Heart left ventricle (tissue), 16 donors: Measurements from ENCODE around the gene EFCAB5. TPM values are rescaled to one million over a fixed set of nuclear protein-coding genes. Genes with fewer than 3 reads are reported as not detected.
A peak's percentile ranks its signal among the peaks of the same experiment; 100 is the strongest.

Source experiments
- ATAC-seq, 4 donors: fragments of 200-7000 bp; cut with Tn5 transposase; one replicate each; pipeline ENCODE4 v1.9.1; 2020 to 2022; ENCODE audit warnings: moderate library complexity in 4 of 4, mild to moderate bottlenecking in 3 of 4, moderate number of reproducible peaks in 1 of 4
- DNase-seq, 5 donors: peaks; one replicate each; pipeline ENCODE4 v3.0.0-alpha.2; 2020
- H3K27ac ChIP-seq, 12 donors: fragments of 200-600 bp; sonication (generic) in 4 of 12; one replicate each; pipeline versions ENCODE4 v1.5.0 to v1.8.0; 2016 to 2022; ENCODE audit warnings: mild to moderate bottlenecking in 2 of 12
- H3K27me3 ChIP-seq, 9 donors: fragments of 200-600 bp; sonication (generic) in 2 of 9; one replicate each; pipeline versions ENCODE4 v1.5.1 to v1.8.0; 2016 to 2022; ENCODE audit warnings: mild to moderate bottlenecking in 3 of 9
- H3K36me3 ChIP-seq, 9 donors: fragments of 200-600 bp; sonication (generic) in 2 of 9; one replicate each; pipeline versions ENCODE4 v1.5.0 to v1.8.0; 2018 to 2022; ENCODE audit warnings: mild to moderate bottlenecking in 2 of 9
- H3K4me1 ChIP-seq, 12 donors: fragments of 200-600 bp; sonication (generic) in 4 of 12; one replicate each; pipeline versions ENCODE4 v1.5.0 to v1.8.0; 2016 to 2022; ENCODE audit warnings: mild to moderate bottlenecking in 3 of 12
- H3K4me3 ChIP-seq, 12 donors: fragments of 200-600 bp; sonication (generic) in 4 of 12; one replicate each; pipeline versions ENCODE4 v1.5.0 to v1.8.0; 2017 to 2022; ENCODE audit warnings: mild to moderate bottlenecking in 9 of 12, moderate library complexity in 4 of 12
- H3K9me3 ChIP-seq, 12 donors: fragments of 200-600 bp; sonication (generic) in 4 of 12; one replicate each; pipeline versions ENCODE4 v1.5.0 to v1.8.0; 2016 to 2022; ENCODE audit warnings: mild to moderate bottlenecking in 1 of 12
- POLR2A ChIP-seq, 2 donors: fragments of 450-650 bp; IDR thresholded peaks; one replicate each; pipeline ENCODE4 v1.6.1; 2017; ENCODE audit warnings: antibody characterized with exemption in 2 of 2, mild to moderate bottlenecking in 2 of 2, moderate library complexity in 2 of 2
- WGBS, 4 donors: extraction: QIAGEN DNeasy Blood & Tissue Kit in 2 of 4; methylation state at CpG; one replicate each; pipeline versions ENCODE4 v1.1.5 to v1.1.7; 2013 to 2018; 5-methylcytosine and 5-hydroxymethylcytosine counted together
- intact Hi-C, 10 donors: fragments of 100-400 bp; cut with DNase I; formaldehyde crosslinking; loops; one replicate each; pipeline versions ENCODE4 v1.11.1 to v1.14.2; 2022
- polyA plus RNA-seq, 2 donors: library from polyadenylated mRNA; stranded (reverse); fragments of 200-250 nt; gene quantifications; one replicate each; pipeline ENCODE4 v1.2.3, GENCODE V29; 2013
- total RNA-seq, 9 donors: library from RNA; depleted of rRNA in 2 of 9; stranded (reverse); fragments of >200 nt in 2 of 9; fragmentation: NEBNext Ultra II Directional in 3 of 9; extraction: Animal tissue kit (Norgen Biotek cat#: 25700) in 3 of 9; gene quantifications; one replicate each; pipeline versions ENCODE4 v1.1.0 to v1.2.4, GENCODE V29; 2016 to 2023
- TF ChIP-seq, protein P1 (sequence below), 12 donors: fragments of 200-600 bp; sonication (generic) in 4 of 12; IDR thresholded peaks; one replicate each; pipeline versions ENCODE4 v1.5.0 to v1.8.0; 2018 to 2022; ENCODE audit warnings: antibody characterized with exemption in 12 of 12, mild to moderate bottlenecking in 5 of 12
- donor health status: ischemic (EF 13 %, LVEDD 7.1; RV severe dilation, severe dysfunction).
- donor health status: healthy with polysubstance abuse.
- donor health status: DM: no; HTN: yes; CAD: no.
- donor health status: DM: no; HTN: no; CAD: no.
- donor health status: ischemic (EF 25% LVEDD 6.9; RV normal size, moderate dysfunction).
- donor health status: ischemic (EF 25% LVEDD 5.7; RV mildly dilated, moderate dysfunction).
- donor health status: healthy.
- donor health status: DM: yes; HTN: yes; CAD: no.
- donor health status: ischemic (EF 35%, LVEDD 5.7; RV mildly dilated, moderate dysfunction).
- donor health status: nonischemic (EF 11% LVEDD 7.7; RV severe dilation, severe dysfunction).
- donor health status: DM: yes; HTN: yes; CAD: no.
- donor health status: PGD.
- donor health status: ischemic (EF 29% LVEDD 5.4; RV normal size, mild dysfunction).
- donor health status: nonischemic (EF 23%, LVEDD 6.1; RV moderate dilation, normal function).

Gene EFCAB5
- total and polyA plus RNA-seq, 11 donors = 0.01 to 1.2 (median 0.61) TPM; not detected in 6

DNA sequence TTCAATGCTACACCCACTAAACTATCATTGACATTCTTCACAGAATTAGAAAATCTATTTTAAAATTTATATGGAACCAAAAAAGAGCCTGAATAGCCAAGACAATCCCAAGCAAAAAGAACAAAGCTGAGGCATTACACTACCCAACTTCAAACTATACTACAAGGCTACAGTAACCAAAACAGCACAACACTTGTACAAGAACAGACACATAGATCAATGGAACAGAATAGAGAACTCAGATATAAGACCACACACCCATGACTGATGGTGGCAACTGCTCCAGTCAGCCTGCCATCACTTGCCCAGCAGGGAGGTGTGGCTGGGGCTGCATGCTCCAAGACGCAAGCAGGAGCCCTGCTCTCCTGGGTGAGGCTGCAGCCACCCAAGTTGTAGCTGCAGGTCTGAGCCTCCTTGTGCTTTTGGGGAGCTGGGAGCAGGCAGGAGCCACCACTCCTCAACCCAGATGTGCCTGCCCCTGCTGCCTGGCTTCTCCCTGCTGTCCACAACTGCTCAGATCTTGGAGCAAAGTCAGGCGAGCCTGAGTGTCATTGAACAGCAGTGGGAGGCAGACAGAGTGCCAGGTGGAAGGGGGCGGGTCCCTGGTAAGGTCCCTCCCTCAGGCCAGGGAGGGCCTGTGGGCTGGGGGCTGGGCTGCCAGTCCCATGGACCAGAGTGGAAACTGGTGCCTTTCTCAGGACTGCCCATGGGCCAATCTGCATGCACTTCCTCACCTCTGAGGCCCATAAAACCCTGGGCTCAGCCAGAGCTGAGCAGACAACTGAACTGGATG lies 36.2 kb upstream of the EFCAB5 start:
- Histone ChIP-seq H3K36me3 (no peaks in the 10 kb centered on the region), H3K4me1 (peaks cover 0 to 2% (median 0%) of the 10 kb centered on the region in 12 donors), H3K27me3 (no peaks in the 10 kb centered on the region), H3K27ac (no peak overlapping the region), H3K4me3 (no peak overlapping the region), H3K9me3 (peaks cover 0 to 4% (median 0%) of the 10 kb centered on the region in 12 donors)
- ATAC-seq (peak in 1 of 4 donors; percentile 42), DNase-seq (no peak)
- intact Hi-C loops = no loop called here
- WGBS, 4 donors = 90 to 97% (median 96%) methylated on average over 1 to 3 of the region's 3 CpGs
- TF ChIP-seq POLR2A (IDR thresholded peaks at IDR 0.05) = no peak
- TF ChIP-seq, protein P1, sequence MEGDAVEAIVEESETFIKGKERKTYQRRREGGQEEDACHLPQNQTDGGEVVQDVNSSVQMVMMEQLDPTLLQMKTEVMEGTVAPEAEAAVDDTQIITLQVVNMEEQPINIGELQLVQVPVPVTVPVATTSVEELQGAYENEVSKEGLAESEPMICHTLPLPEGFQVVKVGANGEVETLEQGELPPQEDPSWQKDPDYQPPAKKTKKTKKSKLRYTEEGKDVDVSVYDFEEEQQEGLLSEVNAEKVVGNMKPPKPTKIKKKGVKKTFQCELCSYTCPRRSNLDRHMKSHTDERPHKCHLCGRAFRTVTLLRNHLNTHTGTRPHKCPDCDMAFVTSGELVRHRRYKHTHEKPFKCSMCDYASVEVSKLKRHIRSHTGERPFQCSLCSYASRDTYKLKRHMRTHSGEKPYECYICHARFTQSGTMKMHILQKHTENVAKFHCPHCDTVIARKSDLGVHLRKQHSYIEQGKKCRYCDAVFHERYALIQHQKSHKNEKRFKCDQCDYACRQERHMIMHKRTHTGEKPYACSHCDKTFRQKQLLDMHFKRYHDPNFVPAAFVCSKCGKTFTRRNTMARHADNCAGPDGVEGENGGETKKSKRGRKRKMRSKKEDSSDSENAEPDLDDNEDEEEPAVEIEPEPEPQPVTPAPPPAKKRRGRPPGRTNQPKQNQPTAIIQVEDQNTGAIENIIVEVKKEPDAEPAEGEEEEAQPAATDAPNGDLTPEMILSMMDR (IDR thresholded peaks at IDR 0.05) = no peak

DNA sequence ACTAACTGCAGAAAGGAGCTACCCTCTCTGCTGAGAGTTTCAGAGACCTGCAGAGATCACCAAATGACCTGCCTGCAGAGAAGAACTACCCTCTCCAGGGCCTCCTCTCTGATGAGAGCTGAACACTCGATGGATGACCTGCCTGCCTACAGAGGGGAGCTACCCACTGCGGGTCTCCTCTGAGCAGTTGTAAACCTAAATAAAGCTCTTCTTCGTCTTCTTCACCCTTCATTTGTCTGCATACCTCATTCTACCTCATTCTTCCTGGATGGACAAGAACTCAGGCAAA lies 35.6 kb upstream of the EFCAB5 start:
- no peaks in the 10 kb centered on the region for H3K27me3 ChIP-seq
- H3K36me3 ChIP-seq = no peaks in the 10 kb centered on the region
- ATAC-seq (no peak), DNase-seq (no peak)
- no peak overlapping the region for H3K27ac ChIP-seq
- H3K4me3 ChIP-seq = no peak overlapping the region
- TF ChIP-seq, protein P1 (IDR thresholded peaks at IDR 0.05) = no peak
- TF ChIP-seq POLR2A (IDR thresholded peaks at IDR 0.05) = no peak
- WGBS, 4 donors = 95 to 100% (median 97%) methylated on average over 3 of the region's 3 CpGs
- peaks cover 0 to 2% (median 0%) of the 10 kb centered on the region in 12 donors for H3K4me1 ChIP-seq
- intact Hi-C loops = no loop called here
- H3K9me3 ChIP-seq = peaks cover 0 to 4% (median 0%) of the 10 kb centered on the region in 12 donors

DNA sequence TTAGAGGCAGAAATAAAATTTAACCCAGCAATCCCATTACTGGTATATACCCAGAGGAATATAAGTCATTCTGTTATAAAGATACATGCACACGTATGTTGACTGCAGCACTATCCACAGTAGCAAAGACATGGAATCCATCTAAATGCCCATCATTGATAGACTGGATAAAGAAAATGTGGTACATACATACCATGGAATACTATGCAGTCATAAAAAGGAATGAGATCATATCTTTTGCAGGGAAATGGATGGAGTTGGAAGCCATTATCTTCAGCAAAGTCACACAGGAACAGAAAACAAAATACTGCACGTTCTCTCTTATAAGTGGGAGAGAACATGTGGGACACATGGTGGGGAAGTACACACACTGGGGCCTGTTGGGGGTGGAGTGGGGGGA lies 34.5 kb upstream of the EFCAB5 start:
- ATAC-seq (no peak), DNase-seq (no peak)
- H3K27ac ChIP-seq = no peak overlapping the region
- no peaks in the 10 kb centered on the region for H3K36me3 ChIP-seq
- WGBS, 4 donors = 93 to 98% (median 96%) methylated on average over 2 of the region's 2 CpGs
- H3K4me3 ChIP-seq = no peak overlapping the region
- H3K4me1 ChIP-seq = peaks cover 0 to 8% (median 0%) of the 10 kb centered on the region in 12 donors
- intact Hi-C loops = no loop called here
- TF ChIP-seq, protein P1 (IDR thresholded peaks at IDR 0.05) = no peak
- TF ChIP-seq POLR2A (IDR thresholded peaks at IDR 0.05) = no peak
- no peaks in the 10 kb centered on the region for H3K27me3 ChIP-seq
- H3K9me3 ChIP-seq = peaks cover 0 to 4% (median 0%) of the 10 kb centered on the region in 12 donors

DNA sequence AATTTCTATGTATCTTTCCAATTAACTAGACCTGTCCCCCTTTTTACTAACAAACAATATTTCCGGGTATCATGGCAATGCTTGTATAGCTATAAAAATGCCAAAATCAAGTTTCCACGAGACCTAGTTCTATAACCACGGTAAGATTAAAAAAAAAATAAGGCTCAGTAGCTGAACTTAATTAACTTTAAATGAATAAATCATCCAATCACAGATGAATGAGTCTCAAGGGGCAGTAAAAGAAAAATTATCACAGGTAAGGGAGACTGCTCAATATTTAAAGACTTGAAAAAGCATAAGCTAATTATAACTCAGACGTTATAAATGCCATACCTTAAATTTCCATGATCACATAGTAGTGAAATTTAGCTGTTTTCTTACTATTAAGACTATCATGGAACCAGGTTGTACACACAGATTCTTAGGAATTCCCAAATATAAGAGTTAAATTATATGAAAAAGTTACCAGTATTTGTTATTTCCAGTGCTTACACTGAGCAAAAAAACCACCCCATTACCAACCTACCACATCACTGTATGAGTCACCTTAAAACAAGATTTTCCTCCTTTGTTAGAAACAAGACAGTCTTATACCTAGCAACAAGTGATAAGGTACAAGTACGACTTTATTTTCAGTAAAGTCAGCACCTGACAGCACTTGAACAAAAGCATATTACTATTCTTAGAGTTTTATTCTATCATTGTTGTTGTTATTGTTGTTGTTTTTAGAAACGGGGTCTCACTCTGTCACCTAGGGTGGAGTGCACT lies 32.0 kb upstream of the EFCAB5 start:
- no peak overlapping the region for H3K27ac ChIP-seq
- 66 to 79% (median 74%) methylated on average over 6 of the region's 6 CpGs for WGBS, 4 donors
- no peaks in the 10 kb centered on the region for H3K27me3 ChIP-seq
- H3K9me3 ChIP-seq = peaks cover 0 to 4% (median 0%) of the 10 kb centered on the region in 12 donors
- ATAC-seq = no peak
- DNase-seq = no peak
- no peak for TF ChIP-seq POLR2A (IDR thresholded peaks at IDR 0.05)
- TF ChIP-seq, protein P1 (IDR thresholded peaks at IDR 0.05) = no peak
- peaks cover 0 to 12% (median 0%) of the 10 kb centered on the region in 12 donors for H3K4me1 ChIP-seq
- H3K4me3 ChIP-seq = no peak overlapping the region
- H3K36me3 ChIP-seq = no peaks in the 10 kb centered on the region
- intact Hi-C loops = no loop called here
